Thyroid gland (tissue), 4 donors: Measurements from ENCODE around the gene RAD21L1. TPM values are rescaled to one million over a fixed set of nuclear protein-coding genes. Genes with fewer than 3 reads are reported as not detected.

Source experiments
- DNase-seq, 2 donors: peaks; one replicate each; pipeline ENCODE4 v3.0.0-alpha.2; 2019
- H3K27ac ChIP-seq, 3 donors: fragments of 200-600 bp; sonication (generic); 1 replicate in 2 of 3; 2 replicates in 1 of 3; pipeline ENCODE4 v1.5.1; 2016 to 2019; ENCODE audit warnings: mild to moderate bottlenecking in 1 of 3, moderate library complexity in 1 of 3
- H3K27me3 ChIP-seq: fragments of 200-600 bp; sonication (generic); one replicate; pipeline ENCODE4 v1.5.1; 2019
- H3K36me3 ChIP-seq, 2 donors: fragments of 200-600 bp; sonication (generic); one replicate each; pipeline ENCODE4 v1.5.1; 2016 to 2019
- H3K4me1 ChIP-seq, 2 donors: fragments of 200-600 bp; sonication (generic); one replicate each; pipeline ENCODE4 v1.5.1; 2017 to 2019
- H3K4me3 ChIP-seq, 3 donors: fragments of 200-600 bp; sonication (generic); replicated peaks in 1 of 3; 1 replicate in 2 of 3; 2 replicates in 1 of 3; pipeline ENCODE4 v1.5.1; 2016; ENCODE audit warnings: mild to moderate bottlenecking in 1 of 3
- H3K9me3 ChIP-seq: fragments of 200-600 bp; sonication (generic); one replicate; pipeline ENCODE4 v1.5.1; 2017
- POLR2A ChIP-seq, 2 donors: fragments of 450-650 bp; IDR thresholded peaks; one replicate each; pipeline ENCODE4 v1.6.1; 2017; ENCODE audit warnings: antibody characterized with exemption in 2 of 2, mild to moderate bottlenecking in 2 of 2, moderate library complexity in 1 of 2
- WGBS, 2 donors: methylation state at CpG; one replicate each; pipeline ENCODE4 v1.1.5; 2017; 5-methylcytosine and 5-hydroxymethylcytosine counted together
- intact Hi-C: fragments of 100-400 bp; cut with DNase I; formaldehyde crosslinking; loops from one replicate; pipeline ENCODE4 v1.15.1; 2023
- total RNA-seq, 4 donors: library from RNA; depleted of rRNA; stranded (reverse); fragments of >200 nt; gene quantifications; one replicate each; pipeline ENCODE4 v1.2.3, GENCODE V29; 2016
- TF ChIP-seq, protein P1 (sequence below), 6 experiments: fragments of 200-600 bp in 3 of 6; fragments of 450-650 bp in 3 of 6; sonication (generic) in 3 of 6; IDR thresholded peaks; one replicate each; pipeline ENCODE4 v1.5.1; 2016 to 2019; ENCODE audit warnings: antibody characterized with exemption in 6 of 6, mild to moderate bottlenecking in 2 of 6, inconsistent platforms in 1 of 6, moderate library complexity in 1 of 6

The RAD21L1 gene
- total RNA-seq, 4 donors from 2014 or later = not detected

DNA sequence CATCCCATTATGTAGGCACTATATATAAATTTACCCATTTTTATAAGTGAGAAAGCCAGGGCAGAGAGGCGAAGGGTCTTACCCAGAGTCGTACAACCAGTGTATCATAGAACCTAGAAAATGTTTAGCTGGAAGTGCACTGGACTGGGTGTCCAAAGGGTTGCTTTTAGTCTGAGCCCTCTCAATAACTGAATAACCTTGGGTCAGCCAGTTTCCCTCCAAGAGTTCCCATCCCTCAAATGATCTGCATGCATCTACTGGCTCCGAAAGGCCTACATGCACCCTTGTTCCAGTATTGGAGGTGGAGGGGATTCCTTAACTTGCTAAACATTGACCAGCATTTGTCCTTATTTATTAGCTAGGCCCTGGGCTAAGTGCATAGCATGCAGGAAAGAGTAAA lies 44.0 kb downstream of the RAD21L1 start:
- intact Hi-C loops = no loop called here
- no peak for DNase-seq
- WGBS, 2 donors = 94 to 99% methylated on average over 3 of the region's 3 CpGs
- Histone ChIP-seq H3K9me3 (no peaks in the 10 kb centered on the region), H3K36me3 (no peaks in the 10 kb centered on the region), H3K27me3 (no peaks in the 10 kb centered on the region), H3K4me3 (no peak overlapping the region), H3K27ac (no peak overlapping the region), H3K4me1 (peaks cover 22% of the 10 kb centered on the region in 2 donors)
- TF ChIP-seq POLR2A (IDR thresholded peaks at IDR 0.05) = no peak
- TF ChIP-seq, protein P1, sequence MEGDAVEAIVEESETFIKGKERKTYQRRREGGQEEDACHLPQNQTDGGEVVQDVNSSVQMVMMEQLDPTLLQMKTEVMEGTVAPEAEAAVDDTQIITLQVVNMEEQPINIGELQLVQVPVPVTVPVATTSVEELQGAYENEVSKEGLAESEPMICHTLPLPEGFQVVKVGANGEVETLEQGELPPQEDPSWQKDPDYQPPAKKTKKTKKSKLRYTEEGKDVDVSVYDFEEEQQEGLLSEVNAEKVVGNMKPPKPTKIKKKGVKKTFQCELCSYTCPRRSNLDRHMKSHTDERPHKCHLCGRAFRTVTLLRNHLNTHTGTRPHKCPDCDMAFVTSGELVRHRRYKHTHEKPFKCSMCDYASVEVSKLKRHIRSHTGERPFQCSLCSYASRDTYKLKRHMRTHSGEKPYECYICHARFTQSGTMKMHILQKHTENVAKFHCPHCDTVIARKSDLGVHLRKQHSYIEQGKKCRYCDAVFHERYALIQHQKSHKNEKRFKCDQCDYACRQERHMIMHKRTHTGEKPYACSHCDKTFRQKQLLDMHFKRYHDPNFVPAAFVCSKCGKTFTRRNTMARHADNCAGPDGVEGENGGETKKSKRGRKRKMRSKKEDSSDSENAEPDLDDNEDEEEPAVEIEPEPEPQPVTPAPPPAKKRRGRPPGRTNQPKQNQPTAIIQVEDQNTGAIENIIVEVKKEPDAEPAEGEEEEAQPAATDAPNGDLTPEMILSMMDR (IDR thresholded peaks at IDR 0.05) = no peak

- Histone ChIP-seq H3K4me1 (peaks cover 16 to 28% of the 10 kb centered on the region in 2 donors), H3K27me3 (no peaks in the 10 kb centered on the region), H3K4me3 (no peak overlapping the region), H3K36me3 (no peaks in the 10 kb centered on the region), H3K27ac (peak overlapping the region in 2 of 3 donors; percentile 19 to 29), H3K9me3 (no peaks in the 10 kb centered on the region)
- DNase-seq = peak; percentile 43 to 60
- WGBS, 2 donors = 56 to 59% methylated on average over 4 to 6 of the region's 6 CpGs
- intact Hi-C loops = no loop called here
- no peak for TF ChIP-seq POLR2A (IDR thresholded peaks at IDR 0.05)
- TF ChIP-seq, protein P1 (IDR thresholded peaks at IDR 0.05) = no peak
Observed at GRCh38 chr20:1272368-1273100, 46.7 kb downstream of the RAD21L1 start.

DNA sequence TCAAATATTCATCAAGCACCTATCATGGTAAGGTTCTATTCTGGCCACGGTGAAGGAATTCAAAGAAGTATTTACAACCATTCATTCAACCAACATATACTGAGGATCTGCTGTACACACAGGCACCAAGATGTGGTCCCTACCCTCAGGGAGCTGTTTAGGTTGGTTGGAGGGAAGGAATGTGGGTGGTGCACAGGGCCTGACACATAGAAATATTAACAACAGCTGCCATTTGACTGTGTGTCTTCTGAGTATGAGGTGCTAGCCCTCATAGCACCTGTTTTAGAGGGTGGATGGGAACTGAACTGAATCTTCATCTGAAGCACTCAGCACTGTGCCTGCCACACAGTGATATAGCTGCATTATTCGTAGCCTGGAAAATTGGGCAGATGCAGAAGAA lies 47.5 kb downstream of the RAD21L1 start:
- WGBS, 2 donors = 73 to 79% methylated on average over 2 of the region's 2 CpGs
- Histone ChIP-seq H3K4me1 (peaks cover 16 to 28% of the 10 kb centered on the region in 2 donors), H3K27ac (peak overlapping the region in 1 of 3 donors; percentile 19), H3K9me3 (no peaks in the 10 kb centered on the region), H3K4me3 (no peak overlapping the region), H3K27me3 (no peaks in the 10 kb centered on the region), H3K36me3 (no peaks in the 10 kb centered on the region)
- peak in 1 of 2 donors; percentile 26 for DNase-seq
- intact Hi-C loops = no loop called here
- TF ChIP-seq, protein P1 (IDR thresholded peaks at IDR 0.05) = no peak
- no peak for TF ChIP-seq POLR2A (IDR thresholded peaks at IDR 0.05)

DNA sequence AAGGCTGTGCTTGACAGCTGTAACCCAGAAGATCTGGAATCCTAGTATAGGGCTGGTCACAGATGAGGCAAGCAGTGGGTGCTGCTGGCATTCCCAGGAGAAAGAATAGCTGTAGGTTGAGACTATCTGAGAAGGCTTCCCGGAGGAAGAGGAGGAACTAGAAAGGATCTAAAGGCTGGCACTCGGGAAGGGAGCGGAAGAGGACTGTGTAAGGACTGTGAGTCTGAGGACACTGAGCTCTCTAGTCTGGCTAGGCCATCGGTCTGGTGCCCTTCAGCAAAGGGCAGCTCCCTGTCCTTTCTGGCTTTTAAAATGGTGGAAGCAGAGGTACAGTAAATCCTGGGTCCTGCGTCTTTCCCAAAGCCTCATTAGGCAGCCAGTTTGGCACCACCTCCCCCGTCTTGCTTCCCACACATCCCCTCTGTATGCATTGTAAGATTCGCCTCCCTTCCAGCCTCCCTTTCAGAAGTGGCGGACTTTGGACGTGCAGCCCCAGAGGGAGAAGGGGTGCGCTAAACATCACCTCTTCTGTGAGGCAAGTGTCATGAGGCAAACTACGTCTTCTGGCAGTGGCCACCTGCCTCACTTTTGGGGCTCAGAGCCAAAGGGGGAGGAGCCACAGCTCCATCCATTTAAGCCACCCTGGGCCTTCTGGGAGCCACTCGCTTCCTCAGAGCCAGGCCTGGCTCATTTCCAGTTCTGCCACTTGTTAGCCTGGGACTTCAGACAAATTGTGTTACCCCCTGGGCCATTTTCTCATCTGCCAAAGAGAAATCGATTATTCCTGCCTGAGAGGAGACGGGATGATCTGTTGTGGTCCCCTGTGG lies 48.9 kb downstream of the RAD21L1 start:
- no peak for DNase-seq
- peaks cover 16 to 28% of the 10 kb centered on the region in 2 donors for H3K4me1 ChIP-seq
- H3K27ac ChIP-seq = no peak overlapping the region
- intact Hi-C loops = no loop called here
- no peak overlapping the region for H3K4me3 ChIP-seq
- 91 to 96% methylated on average over 13 to 14 of the region's 14 CpGs for WGBS, 2 donors
- H3K36me3 ChIP-seq = no peaks in the 10 kb centered on the region
- no peak for TF ChIP-seq POLR2A (IDR thresholded peaks at IDR 0.05)
- TF ChIP-seq, protein P1 (IDR thresholded peaks at IDR 0.05) = no peak
- no peaks in the 10 kb centered on the region for H3K9me3 ChIP-seq
- no peaks in the 10 kb centered on the region for H3K27me3 ChIP-seq

DNA sequence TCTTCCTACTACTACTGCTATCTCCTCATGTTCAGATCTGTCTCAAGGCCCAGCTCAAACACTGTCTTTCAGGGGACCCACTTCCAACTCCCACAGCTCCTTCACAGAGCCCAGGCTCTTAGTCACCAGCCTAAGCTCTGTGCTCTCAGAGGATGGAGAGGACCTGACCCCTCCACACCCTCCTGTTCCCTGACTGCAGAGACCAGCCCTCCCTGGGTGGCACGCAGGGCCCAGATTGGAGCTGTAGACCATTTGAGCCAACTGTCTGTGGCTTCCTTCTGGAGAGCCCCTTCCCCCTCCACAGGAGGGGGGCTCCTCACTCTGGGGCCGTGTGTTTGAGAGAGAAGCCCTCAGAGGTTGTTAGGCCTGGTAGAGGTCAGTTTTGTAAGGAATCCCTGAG lies 50.1 kb downstream of the RAD21L1 start:
- 77 to 86% methylated on average over 1 to 2 of the region's 2 CpGs for WGBS, 2 donors
- DNase-seq = no peak
- H3K36me3 ChIP-seq = no peaks in the 10 kb centered on the region
- no peak overlapping the region for H3K27ac ChIP-seq
- no peak for TF ChIP-seq POLR2A (IDR thresholded peaks at IDR 0.05)
- TF ChIP-seq, protein P1 (IDR thresholded peaks at IDR 0.05) = no peak
- no peak overlapping the region for H3K4me3 ChIP-seq
- H3K4me1 ChIP-seq = peaks cover 16 to 28% of the 10 kb centered on the region in 2 donors
- no peaks in the 10 kb centered on the region for H3K27me3 ChIP-seq
- no peaks in the 10 kb centered on the region for H3K9me3 ChIP-seq
- intact Hi-C loops = no loop called here
